Left hindlimb (tissue), 1 donor: Measurements from ENCODE around the gene LRIG1.

Source experiments
- DNase-seq: peaks from one replicate; pipeline ENCODE4 v3.0.0-alpha.2; 2018

The LRIG1 gene

GRCh38 chr3:66415867-66416428 lies 84.9 kb downstream of the LRIG1 start:
- DNase-seq = no peak

GRCh38 chr3:66414846-66415245 lies 86.0 kb downstream of the LRIG1 start:
- DNase-seq = no peak

- no peak for DNase-seq
Observed at GRCh38 chr3:66413151-66413751, 87.6 kb downstream of the LRIG1 start.

GRCh38 chr3:66411961-66412887 lies 88.6 kb downstream of the LRIG1 start:
- no peak for DNase-seq

GRCh38 chr3:66411474-66411873 lies 89.3 kb downstream of the LRIG1 start:
- no peak for DNase-seq

GRCh38 chr3:66410976-66411375 lies 89.8 kb downstream of the LRIG1 start:
- DNase-seq = no peak

- DNase-seq = no peak
Observed at GRCh38 chr3:66409771-66410754, 90.8 kb downstream of the LRIG1 start.

GRCh38 chr3:66407611-66408218 lies 93.1 kb downstream of the LRIG1 start:
- DNase-seq = peak; percentile 73

GRCh38 chr3:66406831-66407610 lies 93.8 kb downstream of the LRIG1 start:
- DNase-seq = no peak

GRCh38 chr3:66406163-66406562 lies 94.7 kb downstream of the LRIG1 start:
- DNase-seq = no peak

GRCh38 chr3:66405701-66406091 lies 95.1 kb downstream of the LRIG1 start:
- no peak for DNase-seq

GRCh38 chr3:66404903-66405700 lies 95.7 kb downstream of the LRIG1 start:
- DNase-seq = no peak

GRCh38 chr3:66404197-66404596 lies 96.6 kb downstream of the LRIG1 start:
- no peak for DNase-seq

GRCh38 chr3:66403323-66403990 lies 97.4 kb downstream of the LRIG1 start:
- DNase-seq = no peak

GRCh38 chr3:66402596-66403290 lies 98.1 kb downstream of the LRIG1 start:
- DNase-seq = no peak

GRCh38 chr3:66401675-66402491 lies 98.9 kb downstream of the LRIG1 start:
- DNase-seq = peak; percentile 65

- no peak for DNase-seq
Observed at GRCh38 chr3:66401157-66401550, 99.7 kb downstream of the LRIG1 start.

- DNase-seq = no peak
Observed at GRCh38 chr3:66400411-66401156, 100.2 kb downstream of the LRIG1 start.
